Activated naive CD4-positive, alpha-beta T cell treated with anti-CD3 and anti-CD28 coated beads, Interleukin-2, amount 50 U/mL, for 72 hours (primary cell): ENCODE measurements around the gene TEF. TPM values are rescaled to one million over a fixed set of nuclear protein-coding genes. Genes with fewer than 3 reads are reported as not detected.

Experiments
- ATAC-seq, 2 donors: fragments of 150-1000 bp; cut with Tn5 transposase; 2 replicates each; pipeline ENCODE4 v1.10.0; 2021; ENCODE audit warnings: mild to moderate bottlenecking in 2 of 2, moderate library complexity in 2 of 2
- DNase-seq, 2 donors: peaks; one replicate each; pipeline ENCODE4 v3.0.0; 2021 to 2022; ENCODE audit warnings: low spot score in 2 of 2
- H3K27ac Mint-ChIP-seq, 2 donors: one replicate each; pipeline ENCODE4 v1.8.0; 2022; ENCODE audit warnings: mild to moderate bottlenecking in 2 of 2, mixed read lengths in 2 of 2
- H3K36me3 Mint-ChIP-seq, 2 donors: one replicate each; pipeline ENCODE4 v1.8.0; 2022; ENCODE audit warnings: mixed read lengths in 2 of 2
- H3K9me3 Mint-ChIP-seq, 2 donors: one replicate each; pipeline ENCODE4 v1.8.0; 2022; ENCODE audit warnings: mixed read lengths in 2 of 2
- total RNA-seq, 2 donors: library from RNA; stranded (reverse); gene quantifications; one replicate each; pipeline ENCODE4 v1.2.3, GENCODE V29; 2022

Gene TEF
- total RNA-seq, 2 donors from 2014 or later = 1.9 to 15.8 TPM

DNA sequence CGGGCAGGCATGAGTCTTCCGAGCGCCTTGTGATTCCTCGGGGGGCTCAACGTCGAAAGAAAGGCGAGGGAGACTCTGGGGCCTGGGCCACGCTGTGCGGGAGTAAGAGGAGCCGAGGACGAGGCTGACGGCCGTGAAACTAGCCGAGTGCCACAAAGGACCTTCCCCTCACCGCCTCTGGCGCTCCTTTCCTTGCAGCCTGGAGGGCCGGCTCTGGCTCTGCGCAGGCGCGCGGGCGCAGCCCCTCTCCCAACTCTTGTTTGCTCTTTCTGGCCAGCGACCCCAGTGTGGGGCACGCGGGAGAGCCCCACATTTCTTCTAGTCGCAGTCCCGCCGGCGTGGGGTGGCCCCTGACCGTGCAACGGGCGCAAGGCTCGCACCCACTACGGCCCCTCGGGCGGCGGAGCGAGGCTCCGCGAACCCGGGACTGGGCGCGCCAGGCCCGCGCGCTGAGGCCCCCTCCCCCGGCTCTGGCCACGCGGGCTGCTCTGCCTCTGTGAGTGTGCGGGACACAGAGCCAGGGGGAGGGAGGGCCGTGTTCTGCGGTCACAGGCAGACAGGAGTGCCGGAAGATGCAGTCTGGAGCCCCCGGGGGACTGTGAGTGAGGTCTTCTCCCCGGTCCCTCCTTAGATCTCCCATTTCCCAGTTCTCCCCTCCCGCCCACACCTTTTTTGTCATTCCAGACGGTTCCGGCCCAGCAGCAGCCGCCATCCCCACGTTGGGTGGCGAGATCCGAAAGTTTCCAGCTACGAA lies 65.9 kb downstream of the TEF start:
- peak; percentile 71 for DNase-seq
- Mint-ChIP-seq H3K9me3 (no peaks in the 10 kb centered on the region), H3K36me3 (peaks cover 17 to 21% of the 10 kb centered on the region in 2 donors), H3K27ac (peak overlapping the region; percentile 96)
- ATAC-seq = peak; percentile 15 to 18

DNA sequence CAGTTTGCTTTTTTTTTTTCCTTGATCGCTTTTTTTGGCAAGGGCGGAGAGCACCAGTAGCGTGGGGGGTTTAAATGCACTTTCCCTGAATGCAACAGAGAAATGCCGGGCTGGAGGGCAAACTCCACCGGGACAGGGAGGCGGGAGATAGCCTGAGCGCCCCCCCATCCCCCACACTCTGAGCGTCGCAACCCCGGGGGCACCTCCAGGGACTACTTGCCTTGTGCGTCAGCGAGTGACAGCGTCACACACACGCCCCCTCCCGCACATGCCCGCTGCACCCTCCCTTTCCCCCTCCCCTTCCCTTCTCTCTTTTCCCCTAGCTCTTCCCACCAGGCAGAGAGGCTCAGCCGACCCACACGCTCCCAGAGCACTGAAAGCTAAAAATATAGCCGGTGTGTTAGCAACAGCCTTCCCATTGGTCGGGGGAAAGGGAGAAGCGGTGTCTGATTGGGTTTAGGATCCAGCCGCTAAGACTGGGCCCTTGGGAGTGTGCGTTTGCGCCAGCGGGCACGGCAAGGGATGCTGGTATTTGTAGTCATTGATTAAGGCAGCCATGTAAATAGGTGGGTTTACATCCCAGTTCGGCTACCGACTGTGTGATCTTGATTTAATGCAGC lies 66.6 kb downstream of the TEF start:
- Mint-ChIP-seq H3K27ac (peak overlapping the region; percentile 96), H3K36me3 (peaks cover 17 to 21% of the 10 kb centered on the region in 2 donors), H3K9me3 (no peaks in the 10 kb centered on the region)
- DNase-seq (peak; percentile 86), ATAC-seq (peak; percentile 66 to 75)

Other genes starting within 250 kb of the TEF start
- 10 to 100 TPM; 30.5 to 34.4 TPM for gene L3MBTL2, start 176.6 kb upstream of the TEF start, total RNA-seq
- under 1 TPM; 0.20 to 0.29 TPM for gene CHADL, start 141.0 kb upstream of the TEF start, total RNA-seq
- gene RANGAP1, start 95.8 kb upstream of the TEF start, total RNA-seq = 100 to 1,000 TPM; 137 to 142 TPM
- gene ZC3H7B, start 80.4 kb upstream of the TEF start, total RNA-seq = 10 to 100 TPM; 19.4 to 48.7 TPM
- gene TOB2, start 64.9 kb downstream of the TEF start, total RNA-seq = 10 to 100 TPM; 28.1 to 29.9 TPM
- gene PHF5A, start 86.8 kb downstream of the TEF start, total RNA-seq = 10 to 100 TPM; 61.3 to 76.5 TPM
- 100 to 1,000 TPM in 1 of 2 donors, 10 to 100 TPM in 1; 100.0 to 112 TPM for gene ACO2, start 87.2 kb downstream of the TEF start, total RNA-seq
- gene POLR3H, start 162.5 kb downstream of the TEF start, total RNA-seq = 10 to 100 TPM; 11.2 to 32.7 TPM
- gene CSDC2, start 179.1 kb downstream of the TEF start, total RNA-seq = not detected
- gene PMM1, start 207.9 kb downstream of the TEF start, total RNA-seq = 10 to 100 TPM; 43.4 to 49.9 TPM
- 10 to 100 TPM; 18.3 to 44.8 TPM for gene DESI1, start 239.1 kb downstream of the TEF start, total RNA-seq
- 100 to 1,000 TPM; 283 to 423 TPM for gene XRCC6, start 239.4 kb downstream of the TEF start, total RNA-seq